Measurements from ENCODE around the gene THRA. TPM values are rescaled to one million over a fixed set of nuclear protein-coding genes. Genes with fewer than 3 reads are reported as not detected.
A peak's percentile ranks its signal among the peaks of the same experiment; 100 is the strongest.

Gene THRA
- total RNA-seq, 1 donor from 2014 or later: 5.4 TPM

- H3K4me3 ChIP-seq (ENCODE audit: low read depth, low read length): no peak overlapping the region
- no peak for TF ChIP-seq CTCF (conservative IDR thresholded peaks at IDR 0.05; ENCODE audit: low read depth, low read length)
- DNase-seq (ENCODE audit: low read depth): no peak
Observed at GRCh38 chr17:40106760-40107521, 44.2 kb downstream of the THRA start.

- no peak for DNase-seq (ENCODE audit: low read depth)
- H3K4me3 ChIP-seq (ENCODE audit: low read depth, low read length): peak overlapping the region; percentile 34
- no peak for TF ChIP-seq CTCF (conservative IDR thresholded peaks at IDR 0.05; ENCODE audit: low read depth, low read length)
Observed at GRCh38 chr17:40107522-40108174, 44.9 kb downstream of the THRA start.

GRCh38 chr17:40108970-40109824 is 46.4 kb downstream of the THRA start:
- peak; percentile 29 for TF ChIP-seq CTCF (conservative IDR thresholded peaks at IDR 0.05; ENCODE audit: low read depth, low read length)
- no peak overlapping the region for H3K4me3 ChIP-seq (ENCODE audit: low read depth, low read length)
- no peak for DNase-seq (ENCODE audit: low read depth)

- no peak overlapping the region for H3K4me3 ChIP-seq (ENCODE audit: low read depth, low read length)
- DNase-seq (ENCODE audit: low read depth): no peak
- TF ChIP-seq CTCF (conservative IDR thresholded peaks at IDR 0.05; ENCODE audit: low read depth, low read length): no peak
Observed at GRCh38 chr17:40110026-40110845, 47.5 kb downstream of the THRA start.

- TF ChIP-seq CTCF (conservative IDR thresholded peaks at IDR 0.05; ENCODE audit: low read depth, low read length): peak; percentile 77
- no peak for DNase-seq (ENCODE audit: low read depth)
- peak overlapping the region; percentile 19 for H3K4me3 ChIP-seq (ENCODE audit: low read depth, low read length)
Observed at GRCh38 chr17:40111221-40112128, 48.7 kb downstream of the THRA start.
